Type B pancreatic cell (in vitro differentiated cells): ENCODE data around the gene FAM20C. TPM values are rescaled to one million over a fixed set of nuclear protein-coding genes. Genes with fewer than 3 reads are reported as not detected.

Experiments used
- DNase-seq: peaks from one replicate; pipeline ENCODE4 v3.0.0; 2021; ENCODE audit warnings: mixed read lengths; ENCODE audit not compliant: unreplicated experiment; ENCODE audit errors: extremely low spot score
- H3K27ac Mint-ChIP-seq: 2 replicates; pipeline ENCODE4 v1.8.0; 2021; ENCODE audit warnings: mild to moderate bottlenecking, mixed read lengths
- H3K27me3 Mint-ChIP-seq: 2 replicates; pipeline ENCODE4 v1.8.0; 2021; ENCODE audit warnings: mixed read lengths
- H3K36me3 Mint-ChIP-seq: 2 replicates; pipeline ENCODE4 v1.8.0; 2021; ENCODE audit warnings: mixed read lengths
- H3K4me1 Mint-ChIP-seq: one replicate; pipeline ENCODE4 v1.8.0; 2021; ENCODE audit warnings: mixed read lengths; ENCODE audit not compliant: unreplicated experiment
- H3K4me3 Mint-ChIP-seq: 2 replicates; pipeline ENCODE4 v1.8.0; 2021; ENCODE audit warnings: mild to moderate bottlenecking, mixed read lengths
- H3K9me3 Mint-ChIP-seq: 2 replicates; pipeline ENCODE4 v1.8.0; 2021; ENCODE audit warnings: mixed read lengths
- total RNA-seq: library from RNA; stranded (reverse); gene quantifications from 2 replicates; pipeline ENCODE4 v1.2.1, GENCODE V29; 2021; ENCODE audit warnings: low replicate concordance
- TF ChIP-seq, protein P1 (sequence below): fragments of 200-600 bp; sonication (generic); conservative IDR thresholded peaks from 2 replicates; pipeline ENCODE4 v1.5.0; 2021; ENCODE audit warnings: antibody characterized with exemption, mild to moderate bottlenecking

The FAM20C gene
- total RNA-seq, 1 donor from 2014 or later, result 18.1 TPM

DNA sequence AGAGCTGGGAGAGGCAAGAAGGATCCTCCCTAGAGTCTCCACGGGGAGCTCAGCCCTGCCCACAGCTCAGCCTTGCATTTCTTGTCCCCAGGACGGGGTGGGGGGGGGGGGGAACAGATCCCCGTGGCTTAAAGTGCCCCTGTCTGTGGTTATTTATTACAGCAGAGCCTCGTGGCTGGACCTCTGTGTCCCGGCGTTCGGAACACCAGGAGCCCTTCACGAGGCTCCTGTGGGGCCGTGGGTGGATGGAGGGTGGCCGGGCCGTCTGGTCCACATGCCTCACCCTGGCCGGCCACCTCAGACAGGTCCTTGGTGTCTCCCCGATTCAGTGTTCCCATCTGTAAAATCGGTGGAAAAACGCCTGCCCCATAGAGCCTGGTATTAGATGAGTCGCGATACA is 37.9 kb downstream of the FAM20C start:
- Mint-ChIP-seq H3K27me3 (peaks cover 4% of the 10 kb centered on the region), H3K27ac (no peak overlapping the region), H3K4me1 (peaks cover 25% of the 10 kb centered on the region), H3K4me3 (no peak overlapping the region), H3K36me3 (peaks cover 4% of the 10 kb centered on the region), H3K9me3 (no peaks in the 10 kb centered on the region)
- TF ChIP-seq, protein P1, sequence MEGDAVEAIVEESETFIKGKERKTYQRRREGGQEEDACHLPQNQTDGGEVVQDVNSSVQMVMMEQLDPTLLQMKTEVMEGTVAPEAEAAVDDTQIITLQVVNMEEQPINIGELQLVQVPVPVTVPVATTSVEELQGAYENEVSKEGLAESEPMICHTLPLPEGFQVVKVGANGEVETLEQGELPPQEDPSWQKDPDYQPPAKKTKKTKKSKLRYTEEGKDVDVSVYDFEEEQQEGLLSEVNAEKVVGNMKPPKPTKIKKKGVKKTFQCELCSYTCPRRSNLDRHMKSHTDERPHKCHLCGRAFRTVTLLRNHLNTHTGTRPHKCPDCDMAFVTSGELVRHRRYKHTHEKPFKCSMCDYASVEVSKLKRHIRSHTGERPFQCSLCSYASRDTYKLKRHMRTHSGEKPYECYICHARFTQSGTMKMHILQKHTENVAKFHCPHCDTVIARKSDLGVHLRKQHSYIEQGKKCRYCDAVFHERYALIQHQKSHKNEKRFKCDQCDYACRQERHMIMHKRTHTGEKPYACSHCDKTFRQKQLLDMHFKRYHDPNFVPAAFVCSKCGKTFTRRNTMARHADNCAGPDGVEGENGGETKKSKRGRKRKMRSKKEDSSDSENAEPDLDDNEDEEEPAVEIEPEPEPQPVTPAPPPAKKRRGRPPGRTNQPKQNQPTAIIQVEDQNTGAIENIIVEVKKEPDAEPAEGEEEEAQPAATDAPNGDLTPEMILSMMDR, result no peak
- no peak for DNase-seq

- TF ChIP-seq, protein P1, result peak; percentile 43
- no peak for DNase-seq
- peaks cover 4% of the 10 kb centered on the region for H3K36me3 Mint-ChIP-seq
- no peaks in the 10 kb centered on the region for H3K9me3 Mint-ChIP-seq
- H3K4me1 Mint-ChIP-seq, result peaks cover 25% of the 10 kb centered on the region
- no peak overlapping the region for H3K27ac Mint-ChIP-seq
- no peak overlapping the region for H3K4me3 Mint-ChIP-seq
- H3K27me3 Mint-ChIP-seq, result peaks cover 4% of the 10 kb centered on the region
These were observed 38.9 kb downstream of the FAM20C start for GRCh38 chr7:231030-231857.

DNA sequence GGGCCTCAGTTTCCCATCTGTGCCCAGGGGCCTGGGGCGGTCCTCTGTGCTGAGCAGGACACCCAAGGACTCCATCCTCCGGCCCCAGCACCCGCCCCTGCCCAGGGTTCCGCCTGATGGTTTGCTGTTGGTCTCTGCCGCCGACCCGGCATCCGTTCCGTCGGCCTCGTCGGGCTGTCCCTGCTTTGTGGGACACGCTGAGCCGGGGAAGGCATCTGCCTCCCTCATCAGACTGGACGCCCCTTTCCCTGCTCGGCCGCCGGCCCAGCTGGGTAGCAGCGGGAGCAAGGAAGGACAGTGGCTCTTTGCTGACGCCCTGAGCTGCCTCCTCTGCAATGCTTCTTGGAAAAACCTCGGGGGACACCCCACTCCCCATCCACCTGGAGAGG is 39.5 kb downstream of the FAM20C start:
- Mint-ChIP-seq H3K4me1 (peaks cover 24% of the 10 kb centered on the region), H3K27ac (no peak overlapping the region), H3K27me3 (peaks cover 4% of the 10 kb centered on the region), H3K4me3 (no peak overlapping the region), H3K9me3 (no peaks in the 10 kb centered on the region), H3K36me3 (peaks cover 4% of the 10 kb centered on the region)
- TF ChIP-seq, protein P1, result no peak
- DNase-seq, result no peak

DNA sequence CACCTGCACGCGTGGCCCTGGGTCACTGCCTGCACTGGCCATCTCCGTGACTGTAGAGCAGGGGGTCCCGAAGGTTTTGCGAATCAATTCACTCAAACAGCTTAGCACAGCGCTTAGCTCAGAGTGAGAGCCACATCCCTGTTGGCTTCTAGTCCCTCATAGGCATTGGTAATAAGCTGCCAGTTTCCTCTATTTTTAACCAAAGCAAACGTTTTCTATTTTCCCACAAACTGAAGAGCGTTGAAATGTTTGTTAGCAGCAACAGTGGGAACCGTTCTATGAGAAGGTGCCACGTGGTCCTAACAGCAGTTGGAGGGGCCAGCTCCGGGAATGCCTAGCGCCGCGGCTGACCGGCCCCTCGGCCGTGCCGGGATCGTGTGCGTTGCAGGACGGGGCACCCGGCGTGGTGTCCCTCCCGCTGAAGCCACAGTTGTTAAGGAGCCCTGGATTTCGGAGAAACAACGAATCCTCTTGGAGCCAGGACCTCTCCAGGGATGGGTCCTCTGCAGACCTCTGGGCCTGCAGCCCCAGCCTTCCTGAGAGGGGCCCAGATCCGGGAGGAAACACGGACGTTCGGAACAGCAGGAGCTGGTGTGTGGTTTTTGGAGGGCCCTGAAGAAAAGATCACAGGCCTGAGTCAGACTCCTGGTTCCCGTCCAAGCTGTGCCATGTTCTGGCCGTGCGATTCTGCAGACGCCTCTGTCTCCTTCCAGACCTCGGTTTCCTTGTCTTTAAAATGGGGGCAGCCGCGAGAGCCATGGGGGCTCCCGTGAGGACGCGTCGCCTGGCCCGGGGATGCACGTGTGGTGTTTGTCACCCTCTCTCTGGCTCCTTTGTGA is 40.3 kb downstream of the FAM20C start:
- no peak for DNase-seq
- TF ChIP-seq, protein P1, result no peak
- peaks cover 17% of the 10 kb centered on the region for H3K4me1 Mint-ChIP-seq
- no peaks in the 10 kb centered on the region for H3K9me3 Mint-ChIP-seq
- H3K27me3 Mint-ChIP-seq, result peaks cover 4% of the 10 kb centered on the region
- peaks cover 4% of the 10 kb centered on the region for H3K36me3 Mint-ChIP-seq
- H3K27ac Mint-ChIP-seq, result no peak overlapping the region
- H3K4me3 Mint-ChIP-seq, result no peak overlapping the region

DNA sequence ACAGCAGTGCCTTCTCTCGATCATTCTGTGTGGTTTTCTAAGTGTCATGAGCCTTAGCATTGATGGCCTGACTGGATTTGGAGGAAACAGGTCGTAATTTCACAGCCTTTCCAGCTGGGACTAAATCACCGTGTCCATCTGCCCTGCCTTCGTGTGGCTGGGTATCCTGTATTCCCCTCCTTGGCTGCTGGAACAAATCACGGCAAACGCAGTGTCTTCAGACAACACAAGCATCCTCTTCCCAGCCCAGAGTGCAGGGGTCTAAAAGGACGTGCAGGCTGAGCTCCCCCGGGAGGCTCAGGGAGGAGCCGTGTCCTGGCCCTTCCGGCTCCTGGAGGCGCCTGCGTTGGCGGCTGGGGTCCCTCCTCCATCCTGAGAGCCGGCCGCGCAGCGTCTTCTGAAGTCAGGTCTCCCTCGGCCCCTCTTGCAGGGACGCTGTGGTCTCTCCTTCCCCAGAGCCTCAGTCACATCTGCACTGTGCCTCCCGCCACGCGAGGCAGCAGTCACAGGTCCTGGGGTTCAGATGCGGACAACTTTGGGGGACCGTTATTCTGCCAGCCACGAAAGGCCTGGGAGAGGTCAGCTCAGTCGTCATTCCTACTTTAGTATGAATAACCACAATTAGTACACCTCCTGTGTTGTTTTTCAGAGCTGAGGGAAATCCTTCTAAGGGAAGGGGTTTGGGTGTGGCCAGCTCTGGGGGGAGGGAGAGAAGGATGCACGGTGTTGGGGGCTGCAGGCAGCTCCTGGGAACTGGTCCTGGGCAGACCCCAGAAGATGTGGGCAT is 41.1 kb downstream of the FAM20C start:
- TF ChIP-seq, protein P1, result no peak
- Mint-ChIP-seq H3K4me1 (peaks cover 17% of the 10 kb centered on the region), H3K4me3 (no peak overlapping the region), H3K27me3 (peaks cover 4% of the 10 kb centered on the region), H3K36me3 (peaks cover 4% of the 10 kb centered on the region), H3K9me3 (no peaks in the 10 kb centered on the region), H3K27ac (no peak overlapping the region)
- no peak for DNase-seq
